ENCODE data around the gene VPS33B. TPM values are rescaled to one million over a fixed set of nuclear protein-coding genes. Genes with fewer than 3 reads are reported as not detected.

The VPS33B gene
- total and polyA plus RNA-seq, 2 of the 8 experiments (the other 6 are each of a cell fraction or from before 2014, with no cell fraction given): 11.8 to 17.3 TPM

- no peak overlapping the region for H3K4me2 ChIP-seq (ENCODE audit: insufficient read depth in 1 of 2, low read depth in 2 of 2, low read length in 2 of 2)
- H3K23me2 ChIP-seq (ENCODE audit: low read depth, low read length): no peaks in the 10 kb centered on the region
- H4K91ac ChIP-seq (replicated peaks; ENCODE audit: insufficient read length, low read length): no peak overlapping the region
- H3K23ac ChIP-seq (ENCODE audit: insufficient read length): no peak overlapping the region
- no peak overlapping the region for H3K18ac ChIP-seq (ENCODE audit: extremely low read depth, low read length)
- H2BK12ac ChIP-seq (ENCODE audit: low read depth, low read length): no peak overlapping the region
- peaks cover 43 to 72% (median 59%) of the 10 kb centered on the region in 4 experiments for H3K36me3 ChIP-seq (ENCODE audit: control insufficient read depth in 2 of 4, insufficient read depth in 4 of 4, low read length in 3 of 4)
- no peak overlapping the region for H2BK20ac ChIP-seq (ENCODE audit: low read length)
- POLR2A ChIA-PET (ENCODE audit: partially characterized antibody): interaction anchor here (0.9 kb wide), 1 partner anchor 11 kb away, joined by 3 read pairs; no protein-coding TSS in a partner anchor
- H4K20me1 ChIP-seq (replicated peaks in 1 of 2; ENCODE audit: control insufficient read depth in 1 of 2, insufficient read depth in 2 of 2, low read length in 2 of 2): peaks cover 4 to 10% of the 10 kb centered on the region in 2 experiments
- H3K4ac ChIP-seq (replicated peaks; ENCODE audit: insufficient read length, low read depth, low read length): no peak overlapping the region
- CTCF ChIA-PET (ENCODE audit: partially characterized antibody): interaction anchor here (0.9 to 2.4 kb wide), 4 partner anchors 8 to 50 kb away, joined by 3 to 8 read pairs (median 6); partner anchors contain the start of gene HDDC3
- FAIRE-seq (no peak), DNase-seq (ENCODE audit: low read depth in 1 of 2, low spot score in 2 of 2) (no peak)
- no peak overlapping the region for H4K8ac ChIP-seq (ENCODE audit: extremely low read depth, insufficient read depth, low read length)
- H3K14ac ChIP-seq (ENCODE audit: insufficient read length): no peak overlapping the region
- no peak overlapping the region for H3K9ac ChIP-seq (replicated peaks in 1 of 4; ENCODE audit: extremely low read depth in 1 of 4, low read depth in 3 of 4, low read length in 3 of 4)
- H3K4me1 ChIP-seq (replicated peaks in 1 of 4; ENCODE audit: control insufficient read depth in 3 of 4, insufficient read depth in 4 of 4, low read length in 3 of 4): no peaks in the 10 kb centered on the region
- no peak overlapping the region for H4K5ac ChIP-seq (ENCODE audit: insufficient read length, low read depth, low read length)
- H2BK5ac ChIP-seq (ENCODE audit: low read depth, low read length): no peak overlapping the region
- 84% methylated on average over 4 of the region's 5 CpGs; no CpG with 5 or more reads in 1 of the 2 experiments for WGBS, 2 experiments (ENCODE audit: extremely low coverage in 1 of 2, insufficient coverage in 1 of 2, insufficient read length in 1 of 2, insufficient replicate concordance in 2 of 2, low coverage in 1 of 2, low lambda C conversion rate in 2 of 2, missing lambda C conversion rate in 1 of 2)
- no peaks in the 10 kb centered on the region for H3K9me3 ChIP-seq (ENCODE audit: insufficient read depth in 2 of 2, low read depth in 1 of 2, low read length in 1 of 2)
- peaks cover 13 to 34% of the 10 kb centered on the region in 2 experiments for H3K79me2 ChIP-seq (ENCODE audit: control insufficient read depth in 1 of 2, insufficient read depth in 2 of 2, low read length in 2 of 2)
- no peaks in the 10 kb centered on the region for H3K27me3 ChIP-seq (replicated peaks in 1 of 4; ENCODE audit: control insufficient read depth in 3 of 4, extremely low read depth in 1 of 4, insufficient read depth in 3 of 4, low read length in 3 of 4)
- H2AK5ac ChIP-seq (ENCODE audit: low read depth, low read length): no peak overlapping the region
- H2BK15ac ChIP-seq (ENCODE audit: low read length): no peak overlapping the region
- H2AFZ ChIP-seq (ENCODE audit: low read length): no peak overlapping the region
- no peak overlapping the region for H3K27ac ChIP-seq (ENCODE audit: low read depth, low read length)
- no peak overlapping the region for H3K4me3 ChIP-seq (ENCODE audit: extremely low read depth in 1 of 4, insufficient read depth in 2 of 4, low read depth in 3 of 4, low read length in 4 of 4)
- H2BK120ac ChIP-seq (replicated peaks; ENCODE audit: low read depth, low read length): no peak overlapping the region
- H3K79me1 ChIP-seq (ENCODE audit: low read depth, low read length): no peaks in the 10 kb centered on the region
- H3K56ac ChIP-seq (replicated peaks; ENCODE audit: insufficient read length, low read depth, low read length): no peak overlapping the region
- TF ChIP-seq RAD21 (IDR thresholded peaks at IDR 0.05 in 1 of 2, conservative IDR thresholded peaks at IDR 0.05 in 1 of 2; ENCODE audit: low read depth in 2 of 2, low read length in 2 of 2) (no peak), RFX5 (IDR thresholded peaks at IDR 0.05; ENCODE audit: borderline replicate concordance, low read depth, low read length) (no peak), KDM4A (IDR thresholded peaks at IDR 0.05; ENCODE audit: low read depth, low read length, severe bottlenecking) (no peak), TAF1 (IDR thresholded peaks at IDR 0.05; ENCODE audit: low read depth, low read length) (no peak), YY1 (IDR thresholded peaks at IDR 0.05; ENCODE audit: low read depth, low read length) (no peak), EGR1 (IDR thresholded peaks at IDR 0.05; ENCODE audit: borderline replicate concordance, low read depth, low read length) (no peak), SP2 (IDR thresholded peaks at IDR 0.05; ENCODE audit: low read length) (no peak), CBX5 (IDR thresholded peaks at IDR 0.05; ENCODE audit: low read depth, low read length) (no peak), BACH1 (IDR thresholded peaks at IDR 0.05; ENCODE audit: low read length) (no peak), FOSL1 (IDR thresholded peaks at IDR 0.05; ENCODE audit: insufficient read depth, low read depth, low read length) (no peak), POLR2A (IDR thresholded peaks at IDR 0.05; ENCODE audit: control extremely low read depth in 1 of 2, low read depth in 2 of 2, low read length in 2 of 2) (no peak), ATF3 (IDR thresholded peaks at IDR 0.05; ENCODE audit: insufficient read depth, low read depth, low read length) (no peak), CREB1 (IDR thresholded peaks at IDR 0.05) (no peak)
- TF ChIP-seq, protein P1, sequence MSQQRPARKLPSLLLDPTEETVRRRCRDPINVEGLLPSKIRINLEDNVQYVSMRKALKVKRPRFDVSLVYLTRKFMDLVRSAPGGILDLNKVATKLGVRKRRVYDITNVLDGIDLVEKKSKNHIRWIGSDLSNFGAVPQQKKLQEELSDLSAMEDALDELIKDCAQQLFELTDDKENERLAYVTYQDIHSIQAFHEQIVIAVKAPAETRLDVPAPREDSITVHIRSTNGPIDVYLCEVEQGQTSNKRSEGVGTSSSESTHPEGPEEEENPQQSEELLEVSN (IDR thresholded peaks at IDR 0.05): no peak
These were observed 40.3 kb downstream of the VPS33B start for GRCh38 chr15:90982135-90982534.

All from H1 (cell line).